K562 (cell line): ENCODE measurements around the gene BRICD5. TPM values are rescaled to one million over a fixed set of nuclear protein-coding genes. Genes with fewer than 3 reads are reported as not detected.

Experiments used
- BMI1 ChIP-seq: fragments of 150-350 bp; IDR thresholded peaks from 2 replicates; pipeline ENCODE4 v1.6.1; 2014; ENCODE audit warnings: low read length
- CHD7 ChIP-seq: fragments of 200-600 bp; sonication (generic); IDR thresholded peaks from one replicate; pipeline ENCODE4 v1.6.1; 2012; ENCODE audit warnings: mild to moderate bottlenecking, low read depth, low read length, inconsistent platforms
- CTCFL ChIP-seq: IDR thresholded peaks from 2 replicates; pipeline ENCODE4 v1.6.1; 2011; ENCODE audit warnings: borderline replicate concordance, low read depth, mild to moderate bottlenecking, moderate library complexity, low read length; ENCODE audit not compliant: insufficient read depth, poor library complexity, severe bottlenecking
- E2F3 ChIP-seq: fragments of 250-450 bp; sonication (Bioruptor Pico); IDR thresholded peaks from 2 replicates; pipeline ENCODE4 v1.4.0; 2020; ENCODE audit warnings: mild to moderate bottlenecking
- ETV5 ChIP-seq: sonication (generic); formaldehyde crosslinking; IDR thresholded peaks from 2 replicates; pipeline ENCODE4 v1.4.0; 2020; ENCODE audit warnings: low read depth, mild to moderate bottlenecking, missing genetic modification reagents
- NBN ChIP-seq: fragments of 450-650 bp; IDR thresholded peaks from 2 replicates; pipeline ENCODE4 v1.6.1; 2016; ENCODE audit warnings: low read depth, mild to moderate bottlenecking
- NONO ChIP-seq, 2 experiments: fragments of 200-400 bp in 1 of 2; fragments of 450-650 bp in 1 of 2; formaldehyde crosslinking in 1 of 2; IDR thresholded peaks; 2 replicates each; pipeline ENCODE4 v1.6.1; 2017; ENCODE audit warnings: low read depth in 2 of 2, mild to moderate bottlenecking in 2 of 2, moderate library complexity in 2 of 2, low read length in 1 of 2
- SMAD2 ChIP-seq: fragments of 150-350 bp; IDR thresholded peaks from 2 replicates; pipeline ENCODE4 v1.6.1; 2014; ENCODE audit warnings: low read depth, mild to moderate bottlenecking, low read length
- SRF ChIP-seq, 2 experiments: fragments of 250-450, 450-650 bp in 1 of 2; sonication (Bioruptor Pico) in 1 of 2; sonication (generic) in 1 of 2; formaldehyde crosslinking; IDR thresholded peaks; 2 replicates each; pipeline versions ENCODE4 v1.5.0 to v1.5.1; 2020 to 2022; ENCODE audit warnings: mild to moderate bottlenecking in 1 of 2, missing genetic modification reagents in 1 of 2
- TFAP4 ChIP-seq: sonication (generic); formaldehyde crosslinking; IDR thresholded peaks from 2 replicates; pipeline ENCODE4 v1.8.0; 2022; ENCODE audit warnings: missing genetic modification reagents, mild to moderate bottlenecking, moderate library complexity, borderline replicate concordance
- polyA plus RNA-seq, 8 experiments: library from polyadenylated mRNA; depleted of rRNA in 4 of 8; stranded (reverse) in 5 of 8; unstranded in 3 of 8; fragments of >200 nt; fragmentation: Nextera tagmentation in 2 of 8; fragmentation: Illumina TruSeq in 1 of 8; extraction: Ambion mirVana in 2 of 8; extraction: Trizol in 1 of 8; gene quantifications; 2 replicates each; pipeline versions ENCODE4 v1.2.1 to v1.2.3, GENCODE V29; 2011 to 2014; ENCODE audit warnings: inconsistent platforms in 1 of 8, missing spikeins in 1 of 8
- total RNA-seq, 7 experiments: library from RNA; depleted of rRNA in 6 of 7; stranded (reverse); fragments of >200 nt in 6 of 7; fragmentation: Illumina TruSeq in 2 of 7; extraction: Trizol in 2 of 7; gene quantifications; 2 replicates each; pipeline versions ENCODE4 v1.2.1 to v1.2.3, GENCODE V29; 2011 to 2021; ENCODE audit warnings: low replicate concordance in 1 of 7

BRICD5 gene
- total and polyA plus RNA-seq, 9 of the 15 experiments (the other 6 are each of a cell fraction or from before 2014, with no cell fraction given) = 0.24 to 15.1 (median 2.4) TPM; not detected in 1

GRCh38 chr16:2213817-2214718 lies 3.4 kb upstream of the BRICD5 start (continued):
- TF ChIP-seq ETV5 (CRISPR knock-in tag) (no peak), NBN (no peak), SMAD2 (no peak), CHD7 (no peak), CTCFL (peak; percentile 1), BMI1 (no peak), NONO (IDR thresholded peaks at IDR 0.05; ENCODE audit: low read depth in 2 of 2, low read length in 1 of 2) (peak in 1 of 2 experiments; percentile 52; a peak in 1 of 4 replicates), TFAP4 (0 out of 2 replicates have a peak, but pooled peaks have one; percentile 25), E2F3 (0 out of 2 replicates have a peak, but pooled peaks have one; percentile 30), SRF (CRISPR knock-in tag; IDR thresholded peaks at IDR 0.05) (no peak)
